HG03097 (cell line): Measurements from ENCODE around the gene RIMBP2.

Source experiments
- ATAC-seq: cut with Tn5 transposase; IDR thresholded peaks from one replicate; pipeline ENCODE4 v1.9.1; 2021; ENCODE audit not compliant: unreplicated experiment, low FRiP score

RIMBP2 gene

DNA sequence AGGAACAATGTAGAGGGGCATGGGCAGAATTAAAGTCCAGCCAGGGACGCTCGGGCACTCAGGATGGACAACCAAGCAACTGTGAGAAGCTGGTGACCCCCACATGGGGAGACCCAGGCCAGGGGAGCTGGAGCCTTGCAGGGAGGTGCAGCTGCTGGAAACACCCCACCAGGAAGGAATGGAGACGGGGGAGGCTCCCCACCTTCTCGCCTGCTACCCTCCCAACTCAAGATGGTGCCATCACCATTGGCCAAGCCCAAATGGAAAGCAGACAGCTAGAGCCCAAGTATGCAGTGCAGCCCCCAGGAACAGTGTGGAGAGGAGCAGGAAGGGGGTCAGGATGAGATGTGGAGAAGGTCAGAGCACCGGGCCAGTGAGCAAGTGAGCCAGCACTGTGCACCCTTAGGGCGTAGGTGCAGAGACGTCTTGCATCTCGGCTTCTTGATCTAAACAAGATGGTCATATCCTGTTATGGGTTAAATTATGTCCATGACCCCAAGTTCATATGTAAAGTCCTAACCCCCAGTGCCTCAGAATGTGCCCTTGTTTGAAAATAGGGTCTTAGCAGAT lies 159.5 kb downstream of the RIMBP2 start:
- ATAC-seq = no peak

DNA sequence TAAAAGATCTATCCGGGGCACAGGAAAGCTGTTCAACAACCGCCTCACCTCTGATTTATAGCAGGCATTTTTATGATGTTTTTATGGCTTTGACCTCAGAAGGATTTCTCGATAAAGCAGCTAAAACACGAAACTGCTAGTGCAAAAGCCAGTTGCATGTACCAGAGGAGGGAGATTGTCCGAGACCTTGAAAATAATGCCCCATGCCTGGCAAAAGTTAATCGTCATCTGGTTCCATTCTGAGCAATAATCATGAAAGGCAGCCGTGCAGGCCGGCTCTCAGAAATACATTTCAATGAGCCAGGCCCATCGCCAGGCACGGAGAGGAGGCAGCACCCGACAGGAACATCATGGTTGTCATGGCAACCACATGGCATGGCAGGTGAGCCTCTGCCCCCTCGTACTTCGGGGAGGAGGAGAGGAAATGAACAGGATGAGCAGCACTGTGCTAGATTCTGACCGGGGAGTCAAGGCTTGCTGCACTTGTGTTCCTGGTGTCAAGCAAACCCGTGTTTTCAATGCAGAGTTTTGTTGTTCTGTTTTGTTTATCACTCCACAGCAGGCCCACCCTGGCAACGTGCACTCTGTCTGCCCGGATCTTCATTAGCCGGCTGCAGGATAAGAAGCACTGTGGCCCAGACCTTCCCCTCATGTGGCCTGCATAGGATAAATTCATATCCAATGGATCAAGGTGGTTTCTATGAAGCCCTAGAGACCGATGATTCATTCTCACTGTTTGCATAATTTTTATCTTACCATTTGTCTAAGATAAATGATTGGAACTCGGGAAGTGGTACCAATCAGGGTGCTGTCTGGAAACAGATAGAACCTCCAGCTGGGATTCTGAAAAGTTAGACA lies 160.2 kb downstream of the RIMBP2 start:
- no peak for ATAC-seq

DNA sequence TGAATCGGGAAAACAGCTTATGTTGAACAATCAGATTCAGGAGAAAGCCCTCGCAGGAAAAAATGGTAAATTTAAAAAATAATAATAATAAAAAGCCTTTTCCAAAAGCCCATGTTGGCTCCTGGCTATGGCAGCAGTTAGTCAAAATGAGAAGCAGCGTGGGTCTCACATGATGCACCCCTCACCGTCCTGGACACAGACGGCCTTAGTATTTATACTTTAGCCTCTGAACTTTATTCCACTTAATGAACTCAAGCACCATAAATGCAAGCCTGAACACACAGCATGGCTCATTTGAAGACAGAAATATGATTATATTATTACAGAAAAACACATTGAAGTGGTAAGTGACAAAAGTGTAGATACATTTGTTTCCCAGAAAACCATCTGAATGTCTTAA lies 160.9 kb downstream of the RIMBP2 start:
- ATAC-seq = no peak

DNA sequence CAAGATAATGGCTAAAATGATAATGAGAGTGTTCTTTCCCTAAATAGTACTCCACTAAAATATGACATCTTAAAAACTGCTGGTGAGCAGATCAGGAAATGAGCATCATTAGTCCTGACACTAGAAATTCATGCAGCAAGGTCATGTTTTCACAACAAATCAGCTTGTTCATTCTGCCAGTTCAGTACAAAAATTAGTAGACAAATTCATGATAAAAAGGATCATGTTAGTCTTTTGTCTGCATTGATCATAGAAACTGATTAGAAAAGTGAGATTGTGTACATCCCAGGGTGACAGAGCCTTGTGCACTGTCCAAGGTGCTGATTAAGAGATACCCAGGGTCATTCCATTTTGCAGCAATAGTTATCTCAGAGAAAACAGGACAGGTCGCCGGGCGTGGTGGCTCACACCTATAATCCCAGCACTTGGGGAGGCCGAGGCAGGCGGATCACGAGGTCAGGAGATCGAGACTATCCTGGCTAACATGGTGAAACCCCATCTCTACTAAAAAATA lies 163.6 kb downstream of the RIMBP2 start:
- ATAC-seq = no peak

DNA sequence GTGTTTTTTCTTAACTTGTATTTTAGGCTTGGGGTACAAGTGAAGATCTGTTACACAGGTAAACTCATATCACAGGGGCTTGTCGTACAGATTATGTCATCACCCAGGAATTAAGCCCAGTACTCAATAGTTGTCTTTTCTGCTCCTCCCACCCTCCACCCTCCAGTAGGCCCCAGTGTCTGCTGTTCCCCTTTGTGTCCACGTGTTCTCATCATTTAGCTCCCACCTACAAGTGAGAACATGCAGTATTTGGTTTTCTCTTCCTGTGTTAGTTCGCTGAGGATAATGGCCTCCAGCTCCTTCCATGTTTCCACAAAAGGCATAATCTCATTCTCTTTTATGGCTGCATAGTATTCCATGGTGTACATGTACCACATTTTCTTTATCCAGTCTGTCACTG lies 166.7 kb downstream of the RIMBP2 start:
- no peak for ATAC-seq

DNA sequence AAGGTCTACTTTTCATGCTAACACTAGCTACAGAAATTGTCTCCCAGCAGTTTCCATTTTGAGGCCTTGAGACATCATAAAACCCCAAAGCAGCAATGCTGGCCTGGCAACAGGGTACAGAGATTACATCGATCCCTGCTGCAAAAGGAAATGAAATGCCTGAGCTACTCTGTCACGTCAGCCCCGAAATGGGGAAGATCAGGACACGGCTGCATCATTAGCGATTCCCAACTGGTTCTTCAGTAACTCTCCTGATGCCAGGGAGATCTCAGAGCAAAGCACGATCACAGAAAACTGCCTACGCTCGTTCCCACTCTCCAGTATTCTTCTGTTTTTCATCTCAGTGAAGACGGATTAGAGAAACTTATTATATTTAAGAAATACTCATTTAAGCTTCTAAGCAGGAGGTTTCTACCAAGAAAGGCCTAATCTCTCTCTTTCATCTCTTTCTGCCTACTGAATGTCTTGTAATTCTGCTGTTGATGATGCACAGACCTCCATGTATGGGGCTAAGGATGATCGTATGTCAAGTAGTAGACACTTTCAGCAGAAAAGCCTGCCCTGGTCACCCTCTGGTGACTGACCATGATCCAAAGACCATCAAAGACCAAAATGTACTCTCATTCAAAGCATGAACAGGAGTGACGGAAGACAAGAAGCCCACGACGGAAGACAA lies 168.5 kb downstream of the RIMBP2 start:
- no peak for ATAC-seq

DNA sequence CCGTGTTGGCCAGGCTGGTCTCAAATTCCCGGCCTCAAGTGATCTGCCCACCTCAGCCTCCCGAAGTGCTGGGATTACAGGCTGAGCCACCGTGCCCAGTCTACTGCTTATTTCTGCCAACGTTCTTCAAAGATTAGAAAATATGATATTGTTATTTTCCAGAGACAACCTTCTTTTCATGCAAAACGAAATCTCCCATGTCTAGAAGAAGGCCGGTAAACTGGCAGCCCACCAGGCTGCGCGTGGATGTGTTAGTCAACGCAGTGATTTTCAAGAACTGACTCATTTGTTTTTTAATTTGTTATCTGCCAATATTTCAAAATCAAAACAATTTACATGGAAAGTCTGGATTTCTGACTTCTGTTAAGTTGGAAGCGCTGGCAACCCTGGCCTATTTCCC lies 169.6 kb downstream of the RIMBP2 start:
- no peak for ATAC-seq

DNA sequence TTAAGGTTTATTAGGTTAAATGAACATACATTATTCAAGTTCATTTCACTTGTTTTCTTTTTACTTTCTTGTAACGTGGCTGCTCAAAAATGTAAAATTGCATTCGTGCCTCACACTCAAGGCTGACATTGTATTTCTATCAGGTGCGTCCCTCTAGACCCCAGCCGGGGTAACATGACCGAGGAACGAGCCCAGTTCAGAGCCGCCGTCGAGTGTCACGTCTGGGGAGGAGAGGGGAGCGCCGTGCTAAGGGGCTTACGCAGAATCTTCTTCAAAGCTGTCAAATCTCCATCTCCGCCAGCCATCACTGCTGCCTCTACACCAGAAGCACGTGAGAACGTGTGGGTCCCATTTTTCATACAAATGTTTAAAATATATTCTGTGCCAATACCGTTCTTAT lies 170.6 kb downstream of the RIMBP2 start:
- ATAC-seq = no peak

DNA sequence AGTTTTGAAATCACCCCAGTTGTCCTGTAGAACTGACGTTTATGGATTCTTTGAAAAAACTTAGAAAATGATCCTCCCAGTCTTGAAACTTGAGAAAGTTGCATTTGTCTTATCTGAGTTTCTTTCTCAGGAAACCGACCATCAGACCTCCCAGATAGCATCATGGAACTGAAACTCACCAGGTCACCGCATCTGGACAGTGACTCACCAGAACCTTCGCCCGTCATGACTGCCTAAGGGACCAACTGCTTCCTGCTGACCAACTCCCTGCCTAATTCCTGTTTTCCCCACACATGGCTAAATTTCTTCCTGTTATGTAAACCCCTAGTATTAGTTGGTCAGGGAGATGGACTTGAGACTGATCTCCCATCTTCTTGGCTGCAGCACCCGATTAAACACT lies 175.7 kb downstream of the RIMBP2 start:
- ATAC-seq = no peak

DNA sequence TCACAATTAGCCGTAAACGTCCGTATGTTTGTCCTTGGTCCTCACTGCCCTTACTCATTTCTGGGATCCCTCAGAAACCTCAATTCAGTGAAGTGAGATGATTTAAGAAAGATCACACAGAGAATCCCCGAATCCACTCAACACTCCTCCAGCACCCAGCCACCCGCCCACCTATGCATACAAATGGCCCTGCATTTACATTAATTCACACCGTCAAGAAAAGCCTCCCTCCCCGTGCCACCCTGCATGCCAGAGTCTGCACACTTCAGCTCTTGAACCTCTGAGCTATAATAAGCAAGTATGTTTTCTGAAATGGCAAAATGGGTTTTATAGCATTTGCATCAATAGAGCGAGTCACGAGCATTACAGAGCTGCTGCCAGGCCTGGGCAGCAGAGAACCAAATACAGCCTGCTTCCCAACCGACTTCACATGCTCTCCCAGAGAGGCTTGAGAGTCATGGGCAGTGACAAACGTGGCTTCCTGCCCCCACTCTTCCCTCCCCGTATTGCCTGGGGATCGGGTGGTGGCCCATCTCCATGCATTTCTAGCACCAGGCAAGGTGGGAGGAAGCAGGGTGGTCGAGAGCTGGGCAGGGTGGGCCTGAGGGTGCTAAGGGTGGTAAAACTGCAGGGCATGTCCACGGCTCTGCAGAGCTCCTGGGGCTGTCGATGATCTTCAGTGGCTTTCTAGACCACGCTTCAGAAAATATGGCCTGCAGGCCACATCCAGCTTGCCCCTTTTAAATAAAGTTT lies 177.6 kb downstream of the RIMBP2 start:
- no peak for ATAC-seq

DNA sequence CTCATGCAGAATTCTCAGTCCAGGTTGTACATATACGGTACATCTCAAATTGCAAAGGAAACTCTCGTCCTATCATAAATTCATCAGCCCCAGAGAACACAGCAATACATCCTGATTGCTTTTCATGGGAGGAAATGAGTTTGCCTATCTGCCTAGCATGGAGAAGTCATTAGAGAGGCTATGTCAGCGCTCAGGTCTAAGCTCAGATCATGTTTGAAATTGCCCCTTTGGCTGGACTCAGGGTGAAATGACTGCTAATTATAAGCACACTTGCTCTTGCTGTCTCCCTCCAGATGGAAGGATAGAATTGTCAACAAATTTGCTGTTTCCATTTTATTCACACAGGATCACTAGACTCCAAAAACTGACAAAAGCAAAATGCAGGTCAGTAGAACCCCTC lies 178.4 kb downstream of the RIMBP2 start:
- no peak for ATAC-seq

DNA sequence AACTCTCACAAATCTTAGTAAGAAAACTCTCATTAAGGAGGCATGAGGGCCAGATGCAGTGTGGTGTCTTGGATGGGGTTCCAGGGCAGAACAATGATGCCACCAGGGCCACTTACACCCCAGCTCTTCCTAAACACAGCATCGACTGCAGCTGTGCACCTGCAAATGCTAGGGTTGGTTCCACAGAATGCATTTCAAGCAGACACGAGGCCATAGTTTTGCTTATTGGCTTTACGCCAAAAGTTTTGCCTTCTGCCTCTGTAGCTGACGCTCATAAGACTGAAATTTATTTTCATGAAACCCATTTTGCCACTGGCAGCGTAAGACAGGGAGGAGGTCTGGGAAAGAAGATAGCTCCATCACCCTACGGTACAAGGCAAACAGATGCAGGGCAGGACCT lies 179.0 kb downstream of the RIMBP2 start:
- ATAC-seq = no peak

DNA sequence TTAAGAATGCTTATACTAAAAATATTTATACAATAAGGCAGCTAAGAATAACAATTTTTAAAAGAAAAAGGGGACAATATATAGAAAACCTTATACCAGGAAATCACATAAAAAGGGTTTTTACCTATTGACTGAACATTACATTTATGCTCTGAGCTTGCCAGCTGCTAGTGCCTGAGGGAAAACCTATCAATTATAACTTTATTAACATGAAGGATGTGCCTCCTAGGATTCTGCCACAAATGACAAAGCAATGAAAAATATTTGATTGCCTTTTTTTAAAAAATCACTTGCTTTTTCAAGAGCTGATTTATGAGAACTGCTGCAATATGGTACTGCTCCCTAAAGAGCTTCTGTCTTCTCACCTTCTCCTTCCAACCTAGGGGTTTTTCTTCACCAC lies 185.7 kb downstream of the RIMBP2 start:
- no peak for ATAC-seq

DNA sequence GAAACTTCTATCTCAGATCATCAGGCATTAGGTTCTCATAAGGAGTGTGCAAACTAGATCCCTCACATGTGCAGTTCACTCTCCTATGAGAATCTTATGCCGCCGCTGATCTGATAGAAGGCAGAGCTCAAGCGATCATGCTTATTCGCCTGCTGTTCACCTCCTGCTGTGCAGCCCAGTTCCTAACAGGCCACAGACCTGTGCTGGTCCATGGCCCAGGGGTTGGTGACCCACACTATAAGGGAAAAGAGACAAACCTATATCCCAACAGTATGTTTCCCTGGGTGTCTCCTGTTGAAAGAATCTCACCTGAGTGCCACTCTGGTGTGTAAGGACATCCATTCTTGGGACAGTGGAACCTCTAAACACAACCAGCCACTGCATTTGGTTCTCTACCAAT lies 186.3 kb downstream of the RIMBP2 start:
- no peak for ATAC-seq

DNA sequence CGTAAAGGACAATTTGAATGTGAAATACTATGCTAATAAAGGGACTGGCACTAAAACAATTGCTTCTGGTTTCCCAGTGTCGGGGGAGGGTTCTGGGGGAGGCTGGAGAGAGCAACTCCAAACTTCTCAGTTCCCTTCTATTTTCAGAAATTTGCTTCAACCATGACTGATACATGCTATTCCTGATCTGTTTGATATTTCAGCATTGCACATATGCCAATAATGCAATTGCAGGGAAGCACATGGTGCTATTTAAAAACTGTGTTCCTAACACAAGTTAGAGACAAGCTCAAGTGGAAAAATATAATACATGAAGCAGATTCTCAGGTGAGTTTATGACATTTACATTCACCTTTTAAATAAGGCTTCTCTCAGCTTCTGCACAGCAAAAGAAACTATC lies 188.9 kb downstream of the RIMBP2 start:
- no peak for ATAC-seq

DNA sequence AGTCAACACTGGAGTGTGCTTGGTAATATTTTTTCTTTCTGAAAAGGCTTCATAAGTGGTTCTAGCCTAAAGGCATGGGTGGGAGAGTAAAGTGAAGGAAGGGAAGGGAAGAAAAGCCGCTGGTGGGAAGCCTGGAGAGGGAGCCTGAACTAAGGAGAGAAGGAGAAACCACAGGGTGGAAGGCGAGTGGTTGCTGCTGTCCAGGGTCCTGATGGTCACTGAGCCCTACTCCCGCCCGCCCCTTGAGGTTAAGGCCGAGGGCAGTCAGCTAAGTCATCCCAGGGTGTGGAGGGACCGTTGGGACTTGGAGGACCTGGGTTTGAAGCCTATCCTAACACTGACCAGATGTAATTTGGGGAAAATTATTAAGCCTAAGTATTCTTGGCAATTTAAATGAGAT lies 189.3 kb downstream of the RIMBP2 start:
- no peak for ATAC-seq

DNA sequence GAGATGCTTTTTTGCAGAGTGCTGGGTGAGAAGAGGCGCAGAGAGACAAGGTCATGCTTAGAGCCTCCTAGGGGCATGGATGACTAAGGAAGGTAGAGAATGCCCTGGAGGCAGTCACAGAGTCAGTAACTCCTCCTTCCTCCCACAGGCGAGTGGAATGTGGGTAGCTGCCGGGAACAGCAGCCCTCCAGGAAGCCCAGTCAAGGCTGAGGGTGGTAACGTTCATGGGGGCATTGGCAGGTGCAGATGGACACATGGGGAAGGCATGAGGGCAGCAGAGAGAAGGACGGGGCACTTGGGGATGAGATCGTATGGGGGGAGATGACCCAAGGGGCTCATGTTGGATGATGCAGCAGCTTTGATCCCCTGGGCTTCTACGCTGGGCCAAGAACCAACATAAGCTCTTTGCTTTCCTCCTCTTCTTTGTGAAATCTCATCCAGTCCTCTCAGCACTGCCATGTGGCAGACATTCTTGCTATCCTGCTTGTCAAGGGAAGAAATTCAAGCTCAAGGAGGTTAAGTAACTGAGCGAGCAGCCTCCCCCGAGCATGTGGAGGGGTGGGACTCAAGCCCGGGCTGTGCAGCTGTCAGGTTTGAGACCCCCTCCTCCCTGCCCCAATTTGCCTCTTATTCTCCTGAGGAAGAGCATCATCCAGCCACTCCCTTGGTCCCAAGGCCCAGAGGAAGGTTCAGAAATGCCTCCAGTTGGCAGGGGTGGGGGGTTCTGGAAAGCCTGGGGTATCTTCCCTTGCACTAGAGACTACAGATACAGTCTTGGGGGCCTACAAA lies 190.5 kb downstream of the RIMBP2 start:
- no peak for ATAC-seq

DNA sequence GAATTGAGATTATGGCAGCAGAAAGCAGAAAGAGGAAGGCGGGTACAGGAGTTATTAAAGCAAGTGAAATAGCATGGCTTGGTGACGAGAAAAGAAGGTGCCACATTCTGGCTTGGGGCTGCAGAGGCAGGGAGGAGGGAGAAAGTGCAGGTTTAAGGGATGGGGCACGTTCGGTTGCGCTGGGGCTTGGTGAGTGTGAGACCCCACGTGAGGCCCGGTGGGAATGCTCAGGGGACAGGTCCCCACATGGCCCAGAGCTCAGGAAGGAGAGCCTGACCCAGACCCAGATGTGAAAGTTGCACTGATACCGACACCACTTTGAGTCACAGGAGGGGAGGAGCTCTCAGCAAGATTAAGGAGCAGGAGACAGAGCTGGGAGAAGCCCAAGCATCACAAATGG lies 191.3 kb downstream of the RIMBP2 start:
- no peak for ATAC-seq

DNA sequence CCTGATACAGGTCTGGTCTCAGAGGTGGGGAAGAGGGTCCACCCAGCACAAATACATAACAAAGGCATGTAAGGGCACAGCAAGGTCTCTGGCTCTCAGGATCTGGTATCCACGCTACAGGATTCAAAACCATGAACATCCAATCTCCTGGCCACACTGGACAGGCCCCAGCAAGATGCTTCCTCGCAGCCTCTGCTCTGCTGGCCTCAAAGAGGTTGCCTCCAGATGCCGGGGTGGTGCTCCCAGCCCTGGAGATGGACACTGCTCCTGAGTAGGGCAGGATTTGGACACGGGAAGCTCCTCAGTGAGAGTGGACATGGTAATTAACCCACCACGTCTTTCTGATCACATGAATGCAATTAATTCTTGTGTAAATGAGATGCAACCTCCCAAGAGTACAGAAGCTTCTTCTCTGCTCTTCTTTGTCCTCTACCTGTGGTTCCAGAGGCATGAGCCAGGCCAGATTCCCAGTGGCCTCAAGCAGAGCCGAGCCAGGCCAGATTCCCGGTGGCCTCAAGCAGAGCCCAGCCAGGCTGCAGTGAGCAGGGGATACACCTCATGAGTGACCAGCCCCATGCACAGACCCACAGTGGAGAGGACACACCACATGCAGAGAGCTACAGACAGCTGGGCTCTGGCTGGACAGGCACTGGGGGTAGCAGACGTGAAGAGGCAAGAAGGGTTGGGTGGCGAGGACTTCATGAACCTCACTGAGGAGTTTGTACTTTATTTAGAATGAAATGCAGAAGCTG lies 192.1 kb downstream of the RIMBP2 start:
- ATAC-seq = no peak

DNA sequence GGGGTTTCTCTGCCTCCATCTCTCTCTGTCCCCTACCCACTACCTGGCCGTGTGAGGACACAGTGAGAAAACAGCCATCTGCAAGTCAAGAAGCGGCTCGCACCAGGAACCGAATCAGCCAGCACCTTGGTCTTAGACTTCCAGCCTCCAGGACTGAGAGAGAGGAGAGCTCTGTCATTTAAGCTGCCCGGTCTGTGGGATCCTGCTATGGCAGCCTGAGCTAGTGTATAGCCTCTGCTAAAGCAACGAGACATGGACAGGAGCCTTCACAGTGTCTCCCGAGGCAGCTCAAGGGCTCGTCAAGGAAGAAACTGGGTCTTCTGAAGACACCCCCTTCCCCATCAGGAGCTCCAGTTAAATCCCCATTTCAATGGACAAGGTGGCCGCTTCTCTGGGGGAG lies 192.9 kb downstream of the RIMBP2 start:
- ATAC-seq = no peak
